LNCAP (cell line): ENCODE results near the gene RETN.

Source experiments
- CTCF ChIP-seq: fragments of 450-650 bp; IDR thresholded peaks from 2 replicates; pipeline ENCODE4 v1.5.1; 2017; ENCODE audit warnings: mild to moderate bottlenecking

Gene RETN

GRCh38 chr19:7635670-7636069, 33.2 kb upstream of the RETN start:
- TF ChIP-seq CTCF, result no peak

DNA sequence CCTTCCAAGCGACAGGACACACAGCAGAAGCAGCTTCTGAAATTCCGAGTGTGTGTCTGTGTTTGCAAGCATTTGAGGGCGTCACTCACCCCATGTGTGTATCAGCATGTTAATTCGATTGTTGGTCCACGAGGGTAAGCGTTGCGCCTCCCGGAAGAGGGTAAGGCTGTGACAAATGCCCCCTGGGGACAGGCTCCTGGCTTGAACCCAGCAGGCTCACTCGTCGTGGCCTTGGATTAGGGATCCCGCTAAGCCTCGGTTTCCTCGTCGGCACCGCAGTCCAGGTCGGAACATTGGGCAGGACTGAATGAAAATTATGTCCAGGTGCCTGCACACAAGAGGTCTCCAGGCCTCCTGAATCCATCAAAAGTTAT, 32.5 kb upstream of the RETN start:
- TF ChIP-seq CTCF, result no peak

DNA sequence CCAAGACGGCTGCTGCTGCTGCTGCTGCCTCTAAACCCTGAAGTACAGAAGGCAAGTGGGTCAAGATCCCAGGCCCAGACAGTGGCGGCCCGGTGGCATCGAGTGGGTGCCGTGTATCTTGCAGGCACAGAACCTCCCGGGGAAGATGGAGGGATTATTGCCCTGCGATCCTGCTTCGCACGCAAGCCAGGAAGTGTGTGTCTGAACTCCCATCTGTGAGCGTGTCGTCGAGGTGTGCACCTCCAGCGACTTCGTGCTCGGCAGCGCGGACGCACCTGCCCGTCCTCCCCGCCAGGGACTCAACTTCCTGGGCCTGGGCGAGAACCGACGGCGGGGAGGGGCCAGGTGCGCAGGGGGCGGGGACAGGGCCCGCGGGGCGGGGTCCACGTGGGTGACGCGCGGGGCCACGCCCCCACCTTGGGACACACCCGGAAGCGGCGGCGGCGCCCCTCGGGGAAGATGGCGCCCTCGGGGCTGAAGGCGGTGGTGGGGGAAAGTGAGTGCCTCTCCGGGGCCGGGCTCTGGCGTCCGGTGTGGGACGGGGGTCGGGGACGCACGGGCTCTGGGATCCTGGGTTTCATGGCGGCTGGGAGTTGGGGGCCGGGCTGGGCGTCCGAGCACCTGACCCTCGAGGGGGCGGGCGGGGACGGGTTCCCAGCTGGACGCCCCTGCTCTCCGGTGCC, 32.0 kb upstream of the RETN start, which contains the start of gene STXBP2:
STXBP2 (plus strand) TSS at position 420 of the 683 bp plus-strand sequence; CDS start at position 460, 40 bp downstream.
- no peak for TF ChIP-seq CTCF

DNA sequence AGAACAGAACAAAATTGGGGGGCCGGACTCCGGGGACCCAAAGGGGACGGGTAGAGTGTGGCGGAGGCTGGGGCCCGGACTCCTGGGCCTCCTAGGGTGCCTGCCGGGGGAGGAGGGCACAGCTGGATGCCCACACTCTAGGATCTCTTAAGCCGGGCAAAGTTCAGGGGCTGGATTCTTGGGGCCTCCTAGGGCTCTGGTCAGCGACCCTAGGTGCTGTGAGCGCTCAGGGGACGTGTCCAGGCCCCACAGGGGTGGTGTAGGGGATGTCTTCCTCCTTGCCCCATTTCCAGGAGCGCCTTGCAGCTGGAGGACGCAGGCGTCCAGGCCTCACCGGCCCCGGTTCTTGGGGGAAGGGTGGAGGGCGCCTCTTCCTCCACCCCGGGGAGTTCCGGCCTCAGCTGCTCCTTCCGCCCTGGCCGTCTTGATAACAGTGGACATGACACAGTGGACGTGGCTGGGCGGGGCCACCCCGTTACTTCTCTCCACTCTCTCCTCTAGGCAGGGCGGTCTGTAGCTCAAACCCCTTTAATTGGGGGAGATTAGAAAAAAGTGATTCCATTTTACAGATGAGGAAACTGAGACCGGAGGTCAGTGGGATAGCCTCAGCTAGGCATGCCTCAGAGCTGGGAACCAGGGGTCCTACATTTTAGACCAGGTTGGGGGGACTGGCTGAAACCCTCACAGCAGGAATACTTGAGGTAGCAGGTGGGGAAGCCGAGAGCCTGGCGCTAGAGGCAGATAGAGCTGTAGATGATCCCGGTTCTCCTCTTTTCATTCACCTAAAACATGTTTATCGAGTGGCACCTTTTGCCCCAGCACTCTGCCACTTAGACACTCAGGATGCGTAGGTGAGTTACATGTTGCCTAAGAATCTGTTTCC, 31.2 kb upstream of the RETN start:
- TF ChIP-seq CTCF, result no peak

DNA sequence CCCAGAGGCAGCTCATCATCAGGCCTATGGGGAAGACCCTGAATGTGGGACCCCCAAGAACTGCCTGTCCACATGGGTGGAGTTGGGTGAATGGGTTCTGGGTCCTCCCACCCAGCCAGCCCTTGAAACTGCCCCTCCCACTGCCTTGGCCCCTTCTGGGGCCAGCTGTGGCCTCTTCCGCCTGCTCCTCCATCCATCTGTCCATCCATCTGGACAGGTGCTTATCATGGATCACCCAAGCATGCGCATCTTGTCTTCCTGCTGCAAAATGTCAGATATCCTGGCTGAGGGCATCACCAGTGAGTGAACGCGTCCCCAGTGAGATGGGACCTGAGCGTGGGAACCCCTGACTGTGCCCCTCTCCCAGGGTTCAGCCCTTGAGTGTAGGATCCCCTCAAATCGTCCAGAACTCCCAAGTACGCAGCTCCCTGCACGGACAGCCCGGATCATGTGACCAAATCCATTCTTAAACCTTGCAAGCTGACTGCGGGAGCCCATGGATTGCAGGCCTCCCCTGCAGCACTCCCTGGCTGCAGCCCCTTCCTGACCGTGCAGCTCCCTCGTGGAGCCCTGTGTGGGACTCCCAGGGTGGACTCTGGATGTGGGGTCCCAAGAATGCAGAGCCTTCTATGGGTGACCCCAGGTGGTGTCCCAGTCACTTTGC, 29.9 kb upstream of the RETN start:
- TF ChIP-seq CTCF, result no peak

- no peak for TF ChIP-seq CTCF
Measured at GRCh38 chr19:7639863-7640348, 28.9 kb upstream of the RETN start.

GRCh38 chr19:7640803-7641202, 28.0 kb upstream of the RETN start:
- TF ChIP-seq CTCF, result no peak
